Activated T-cell treated with anti-CD3 and anti-CD28 coated beads, Interleukin-2, amount 50 U/mL, for 48 hours (primary cell): ENCODE data around the gene SLC8A1.

Experiments
- DNase-seq, 2 experiments: peaks; one replicate each; pipeline ENCODE4 v3.0.0-alpha.2; 2020

Gene SLC8A1

GRCh38 chr2:40178971-40179370 is 272.9 kb downstream of the SLC8A1 start:
- no peak for DNase-seq

DNA sequence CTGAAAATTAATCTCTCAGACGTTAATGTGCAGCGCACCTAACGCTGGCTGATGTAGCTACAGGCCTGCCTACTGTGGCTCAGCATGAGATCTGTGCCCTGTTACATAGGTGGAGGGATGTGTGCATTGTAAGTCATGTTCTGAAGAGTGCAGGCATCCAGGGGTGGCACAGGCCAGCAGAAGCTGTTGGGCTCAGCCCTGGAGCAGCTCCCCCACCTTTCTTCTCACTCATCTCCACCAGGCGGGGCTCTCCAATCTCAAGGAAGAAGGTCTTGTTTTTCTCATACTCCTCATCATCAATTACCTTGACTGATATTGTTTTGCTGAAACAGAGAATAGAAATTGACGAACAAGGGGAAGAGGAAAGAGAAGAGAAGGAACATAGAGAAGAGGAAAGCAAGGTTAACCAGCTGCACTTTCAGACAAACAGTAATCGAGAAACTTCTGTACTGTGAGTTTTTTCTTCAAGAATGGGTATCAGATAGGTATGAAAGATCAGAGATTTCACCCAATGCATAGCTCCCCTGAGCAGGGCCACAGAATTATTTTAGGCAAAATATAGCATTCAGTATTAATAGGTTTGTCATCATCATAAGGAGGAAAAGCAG is 273.6 kb downstream of the SLC8A1 start:
- DNase-seq = no peak

GRCh38 chr2:40177366-40177765 is 274.5 kb downstream of the SLC8A1 start:
- no peak for DNase-seq

DNA sequence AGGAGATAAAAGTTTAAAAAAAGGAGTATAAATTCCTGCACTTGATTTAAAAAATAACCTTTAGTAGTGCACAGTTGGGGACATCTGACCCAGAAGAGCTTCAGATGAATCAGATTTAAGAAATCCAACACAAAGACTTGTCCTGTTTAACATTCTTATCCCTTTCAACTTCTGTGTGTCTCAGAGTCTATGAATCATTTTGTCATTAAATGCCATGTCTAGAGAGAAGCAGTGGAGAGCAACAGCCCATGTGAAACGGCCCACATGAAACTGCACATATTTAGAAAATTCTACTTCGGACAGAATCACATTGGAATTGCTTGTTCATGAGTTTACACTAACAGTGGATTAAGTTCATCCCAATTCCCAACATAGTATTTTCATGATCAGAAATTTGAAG is 278.6 kb downstream of the SLC8A1 start:
- DNase-seq = no peak

- no peak for DNase-seq
These were observed 282.0 kb downstream of the SLC8A1 start for GRCh38 chr2:40169856-40170255.

GRCh38 chr2:40169430-40169829 is 282.5 kb downstream of the SLC8A1 start:
- no peak for DNase-seq

DNA sequence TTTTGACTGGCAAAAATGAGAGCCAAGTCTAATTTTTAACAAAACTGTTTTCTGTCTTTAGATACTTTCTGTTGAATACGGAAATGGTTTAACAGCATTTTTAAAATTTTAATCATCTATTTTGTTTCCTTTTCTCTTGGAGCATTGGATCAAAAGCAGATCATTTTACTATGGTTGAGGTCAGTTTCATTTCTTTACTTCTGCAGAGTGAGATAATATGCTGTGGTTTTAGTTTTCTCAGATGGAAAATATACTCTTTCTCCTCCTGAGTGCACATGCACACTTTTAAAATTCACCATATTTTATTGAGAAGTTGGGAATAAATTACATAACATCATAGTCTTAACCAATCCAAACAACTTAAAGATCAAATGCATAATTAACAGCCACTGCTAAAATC is 283.3 kb downstream of the SLC8A1 start:
- no peak for DNase-seq

GRCh38 chr2:40168032-40168431 is 283.9 kb downstream of the SLC8A1 start:
- DNase-seq = no peak

DNA sequence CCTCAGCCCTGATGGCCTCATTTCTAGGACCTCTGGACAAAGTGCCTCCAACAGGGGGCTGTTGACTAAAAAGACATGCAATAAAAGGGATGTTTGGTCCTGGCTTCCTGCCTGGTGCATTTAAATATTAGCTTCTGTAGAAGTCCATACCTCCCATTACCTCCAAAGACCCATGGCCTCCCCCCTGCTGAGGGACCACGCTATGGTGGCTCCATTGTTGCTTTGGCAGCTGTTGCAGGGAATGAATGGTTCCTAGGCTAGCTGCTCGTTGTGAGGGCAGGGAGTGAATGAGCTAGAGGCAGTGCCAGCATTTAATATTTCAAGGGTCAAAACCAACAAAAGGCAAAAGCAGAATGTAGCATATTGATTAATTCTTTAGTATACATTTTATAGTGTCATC is 285.9 kb downstream of the SLC8A1 start:
- DNase-seq = no peak

DNA sequence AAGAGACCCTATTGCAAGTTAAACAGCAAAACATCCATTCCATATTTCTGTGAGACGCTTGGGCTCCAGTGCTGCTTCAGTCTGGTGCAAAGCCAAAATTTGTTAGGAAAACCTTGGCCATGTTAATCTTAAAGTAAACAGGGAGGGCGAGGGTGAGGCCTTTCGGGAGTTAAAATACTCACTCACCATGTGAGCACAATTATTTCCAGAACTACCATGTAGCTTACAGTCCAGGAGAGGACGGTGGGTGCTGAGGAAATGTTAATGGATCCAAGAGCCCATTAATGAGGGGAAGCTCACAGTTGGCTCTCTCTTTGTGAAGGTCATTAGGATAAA is 286.4 kb downstream of the SLC8A1 start:
- no peak for DNase-seq

DNA sequence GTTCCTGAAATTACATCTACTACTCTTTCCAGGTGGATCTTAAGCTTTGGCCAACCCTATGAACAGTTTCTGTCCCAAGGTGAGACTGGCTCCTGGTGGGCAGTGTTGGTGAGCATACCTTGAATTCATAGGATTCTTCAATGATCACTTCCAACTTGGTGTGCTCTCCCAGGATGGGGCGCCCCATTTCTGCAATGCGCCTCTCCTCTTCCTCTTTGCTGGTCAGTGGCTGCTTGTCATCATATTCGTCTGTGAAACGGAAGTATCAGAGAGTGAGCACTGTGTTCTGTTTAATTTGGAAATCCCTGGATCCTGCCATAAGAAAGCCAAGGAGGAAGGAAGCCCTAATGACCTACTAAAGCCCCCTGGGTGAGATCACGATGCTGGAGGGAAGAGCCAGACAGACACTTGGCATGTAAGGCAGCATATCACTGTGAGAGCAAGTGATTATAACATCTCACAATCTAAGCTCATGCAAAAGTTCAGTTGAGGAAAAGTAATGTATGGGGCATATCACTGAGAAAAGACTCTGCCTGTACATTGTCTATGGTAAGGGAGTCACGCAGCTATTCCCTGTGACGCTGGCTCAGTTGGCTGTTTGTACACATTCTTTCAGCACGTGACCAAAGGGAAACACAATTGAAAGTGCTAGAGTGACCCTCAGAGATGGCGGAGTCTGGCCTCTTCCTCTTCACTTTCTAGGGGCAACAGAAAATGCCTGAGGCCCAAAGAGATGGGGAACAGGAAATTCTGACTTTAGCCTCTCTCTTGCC is 287.0 kb downstream of the SLC8A1 start:
- DNase-seq = no peak

- DNase-seq = no peak
These were observed 289.9 kb downstream of the SLC8A1 start for GRCh38 chr2:40161986-40162385.

GRCh38 chr2:40160751-40161218 is 291.1 kb downstream of the SLC8A1 start:
- DNase-seq = no peak

DNA sequence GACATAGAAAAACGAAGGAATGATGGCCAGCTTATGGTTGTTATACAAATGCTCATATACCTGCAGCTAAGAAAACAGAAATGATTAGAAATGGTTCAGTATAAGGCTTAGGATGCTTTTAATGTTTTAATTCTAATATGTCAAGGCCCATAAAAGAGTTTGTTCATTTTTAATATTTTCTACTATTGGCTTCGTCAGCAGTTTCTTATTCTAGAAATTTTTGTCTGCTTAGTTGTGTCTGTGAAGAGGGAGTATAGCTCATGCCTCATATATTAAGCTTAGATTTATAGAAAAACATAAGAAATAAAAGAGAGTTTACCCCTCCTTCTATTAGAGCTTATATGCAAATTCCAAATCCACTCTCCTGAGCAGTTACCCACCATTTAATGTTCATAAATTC is 292.6 kb downstream of the SLC8A1 start:
- no peak for DNase-seq

DNA sequence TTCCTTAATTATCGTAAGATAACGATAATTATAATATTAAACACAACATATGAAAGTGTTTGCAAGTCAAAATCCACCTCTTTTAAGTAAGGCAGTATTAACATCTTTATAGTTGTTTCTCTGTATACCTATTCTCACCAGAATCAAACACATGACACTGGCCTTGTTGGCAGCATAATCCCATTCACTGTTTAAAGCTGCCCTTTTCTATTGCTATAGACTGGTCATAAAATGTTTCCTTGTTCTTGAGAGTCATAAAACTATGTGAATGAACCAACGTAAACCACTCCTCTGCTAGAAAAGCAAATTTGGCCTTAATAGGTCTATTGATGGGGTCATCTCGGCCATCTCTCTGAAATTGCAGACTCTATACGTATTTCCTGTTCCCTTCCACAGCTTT is 293.1 kb downstream of the SLC8A1 start:
- DNase-seq = no peak

- no peak for DNase-seq
These were observed 296.2 kb downstream of the SLC8A1 start for GRCh38 chr2:40155728-40156127.

DNA sequence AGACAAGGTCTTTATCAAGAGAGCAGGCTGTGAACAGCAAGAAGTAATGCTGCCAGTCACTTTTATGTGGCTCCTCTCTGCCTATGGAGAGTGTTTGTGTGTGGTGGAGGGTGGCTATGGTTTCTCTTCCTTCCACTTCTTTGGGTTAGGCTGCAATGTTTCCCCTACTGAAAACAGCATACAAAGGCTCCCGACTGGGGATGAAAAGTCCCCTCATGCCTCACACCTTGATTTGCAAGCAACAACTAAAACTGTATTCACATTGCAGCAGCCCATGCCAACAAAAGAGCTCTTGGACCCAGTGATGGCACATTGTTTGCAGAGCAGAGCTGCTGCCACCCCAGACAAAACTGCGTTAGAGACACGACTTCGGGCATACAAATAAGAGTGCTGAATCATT is 301.6 kb downstream of the SLC8A1 start:
- no peak for DNase-seq

GRCh38 chr2:40148334-40148733 is 303.6 kb downstream of the SLC8A1 start:
- DNase-seq = no peak

GRCh38 chr2:40147360-40147759 is 304.5 kb downstream of the SLC8A1 start:
- DNase-seq = no peak

GRCh38 chr2:40144022-40144421 is 307.9 kb downstream of the SLC8A1 start:
- no peak for DNase-seq

DNA sequence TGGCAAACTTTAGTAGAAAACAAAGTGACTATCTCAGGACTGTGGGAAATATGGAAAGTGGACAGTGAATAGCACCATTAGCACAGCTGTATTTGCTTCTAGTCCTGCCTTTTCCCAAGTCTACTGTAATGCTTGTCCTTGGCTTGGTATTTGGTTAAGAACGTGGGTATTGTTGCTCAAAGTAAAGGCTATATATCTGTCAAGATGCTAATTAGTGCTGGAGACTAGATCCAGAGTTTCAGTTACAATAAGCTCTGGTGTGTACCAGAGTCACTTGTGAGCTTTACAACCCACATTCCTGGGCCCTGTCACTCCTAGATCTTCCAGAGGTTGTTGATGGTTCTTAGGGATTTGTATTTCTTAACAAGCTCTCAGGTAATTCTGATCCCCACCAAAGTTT is 313.6 kb downstream of the SLC8A1 start:
- DNase-seq = no peak

DNA sequence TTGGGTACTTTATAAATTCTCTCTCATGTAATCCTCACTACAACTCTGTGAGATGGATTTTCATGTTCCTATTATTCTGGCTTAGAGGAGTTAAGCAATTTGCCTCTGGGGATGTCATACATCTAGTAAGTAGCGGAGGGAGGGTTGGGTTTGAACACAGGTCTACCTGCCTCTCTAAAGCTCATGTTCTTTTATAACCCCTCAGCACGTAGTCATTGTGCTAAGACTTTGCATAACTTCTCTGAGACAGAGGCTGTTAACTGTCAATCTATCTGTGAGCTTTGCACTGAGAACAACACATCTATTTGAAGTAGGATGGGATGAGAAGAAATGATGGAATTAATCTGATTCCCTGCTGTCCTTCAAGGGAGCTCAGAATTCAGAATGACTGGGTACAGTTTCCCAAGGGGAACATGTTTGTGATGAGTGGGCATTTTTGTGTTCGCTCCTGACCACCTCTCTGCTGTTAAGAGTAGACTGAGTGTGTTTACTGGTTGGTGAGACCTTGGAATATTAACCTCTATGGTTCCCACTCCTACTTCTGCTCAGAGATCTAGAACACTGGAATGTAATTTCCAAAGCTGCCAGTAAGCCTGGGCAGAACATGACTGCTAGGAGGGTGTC is 320.7 kb downstream of the SLC8A1 start:
- no peak for DNase-seq

DNA sequence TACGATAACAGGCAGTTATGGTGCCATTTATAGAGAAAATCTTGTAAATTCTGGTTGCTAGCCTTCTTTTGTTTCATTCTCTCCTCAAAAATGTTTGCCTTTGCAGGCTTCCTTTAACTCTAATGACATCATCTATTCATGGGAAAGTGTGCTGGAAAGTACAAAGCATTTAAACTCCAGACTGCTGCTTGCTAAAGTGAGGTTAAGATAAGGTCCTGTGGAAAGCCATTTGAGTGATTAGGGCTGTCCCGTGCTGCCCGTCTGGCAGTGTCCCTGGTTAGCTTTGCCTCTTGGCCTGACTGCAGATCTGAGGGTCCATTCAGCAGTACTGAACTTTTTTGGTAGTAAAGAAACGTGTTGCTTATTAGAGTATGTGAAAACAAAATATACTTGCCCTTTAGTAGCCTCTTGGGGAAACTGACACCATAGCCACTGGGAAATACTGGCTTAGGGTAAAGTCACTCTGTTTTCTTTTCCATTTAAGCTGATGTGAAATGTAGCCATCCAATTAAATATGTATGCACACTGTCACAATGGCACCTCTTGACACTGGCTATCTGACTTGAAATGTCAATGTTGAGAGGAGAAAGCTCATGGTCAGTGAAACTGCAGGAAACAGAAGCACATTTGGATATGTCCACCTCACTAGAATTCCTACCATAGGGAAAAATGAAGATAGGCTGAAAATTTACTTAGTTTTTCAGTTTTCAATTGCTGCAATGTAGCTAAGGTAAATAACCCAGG is 321.5 kb downstream of the SLC8A1 start:
- DNase-seq = no peak

DNA sequence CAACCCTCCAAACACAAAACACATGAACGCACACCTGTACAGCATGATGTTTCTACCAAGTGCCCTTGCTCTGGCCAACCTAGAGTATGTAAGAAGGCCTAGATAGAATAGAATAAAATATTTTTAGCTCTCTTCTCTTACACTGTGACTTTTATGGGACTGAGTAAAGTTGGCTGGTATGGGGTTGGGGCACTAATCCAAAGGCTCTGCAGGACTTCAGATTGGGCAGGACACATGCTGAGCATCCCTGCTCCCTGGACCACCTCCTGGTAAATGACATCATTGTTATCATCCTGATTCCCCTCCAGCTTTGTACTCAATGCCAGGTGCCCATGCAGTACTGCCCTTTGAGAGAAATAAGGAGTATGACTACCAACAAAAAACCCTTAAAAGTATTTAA is 322.2 kb downstream of the SLC8A1 start:
- DNase-seq = no peak
